Left kidney (tissue), 2 donors: ENCODE measurements around the gene NTRK2. TPM values are rescaled to one million over a fixed set of nuclear protein-coding genes. Genes with fewer than 3 reads are reported as not detected.
"Not testable (repeated sequence)": the region's sequence is repeated elsewhere in the genome, so short reads cannot be mapped to it uniquely, and the experiment has no call there.

Experiments used
- DNase-seq: peaks from one replicate; pipeline ENCODE4 v3.0.0-alpha.2; 2013
- polyA plus RNA-seq: library from polyadenylated mRNA; unstranded; fragments of 120-200 nt; gene quantifications from one replicate; pipeline ENCODE4 v1.2.1, GENCODE V29; 2013; ENCODE audit not compliant: insufficient read length

Gene NTRK2
- polyA plus RNA-seq, 1 donor, result 105 TPM

DNA sequence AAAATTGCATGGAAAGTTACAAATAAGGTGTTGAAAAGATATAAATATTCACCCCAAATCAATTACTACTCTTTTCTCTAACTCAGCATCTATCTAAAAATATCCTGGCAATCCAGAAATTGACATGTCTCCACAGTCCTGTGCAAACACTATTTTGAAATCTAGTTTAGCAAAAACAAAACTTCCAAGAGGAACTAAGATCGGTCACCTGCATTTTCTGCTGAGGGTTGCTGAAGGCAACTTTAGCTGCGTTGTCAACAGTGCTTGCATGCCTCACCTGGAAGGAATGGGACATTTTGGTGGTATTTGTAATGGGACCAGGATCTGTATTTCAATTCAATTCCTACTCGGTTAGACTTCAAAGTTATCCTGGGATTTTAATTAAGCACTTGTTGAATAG lies 398.3 kb downstream of the NTRK2 start:
- DNase-seq, result no peak

DNA sequence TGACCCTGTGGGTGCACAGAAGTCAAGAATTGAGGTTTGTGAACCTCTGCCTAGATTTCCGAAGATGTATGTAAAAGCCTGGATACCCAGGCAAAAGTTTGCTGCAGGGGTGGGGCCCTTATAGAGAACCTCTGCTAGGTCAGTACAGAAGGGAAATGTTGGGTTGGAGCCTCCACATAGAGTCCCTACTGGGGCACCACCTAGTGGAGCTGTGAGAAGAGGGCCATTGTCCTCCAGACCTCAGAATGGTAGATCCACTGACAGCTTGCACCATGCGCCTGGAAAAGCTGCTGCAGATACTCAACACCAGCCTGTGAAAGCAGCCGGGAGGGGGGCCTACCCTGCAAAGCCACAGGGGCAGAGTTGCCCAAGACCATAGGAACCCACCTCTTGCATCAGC lies 399.9 kb downstream of the NTRK2 start:
- not testable (repeated sequence) for DNase-seq
